Tibial nerve (tissue), 3 donors: ENCODE data around the gene TUT4.

ENCODE experiments used
- POLR2A ChIP-seq, 2 donors: fragments of 450-650 bp; IDR thresholded peaks; one replicate each; pipeline ENCODE4 v1.6.1; 2017; ENCODE audit warnings: antibody characterized with exemption in 2 of 2, mild to moderate bottlenecking in 2 of 2, moderate library complexity in 2 of 2
- TF ChIP-seq, protein P1 (sequence below), 5 experiments: fragments of 200-600 bp in 3 of 5; fragments of 450-650 bp in 2 of 5; sonication (generic) in 3 of 5; IDR thresholded peaks; one replicate each; pipeline ENCODE4 v1.5.1; 2016 to 2019; ENCODE audit warnings: antibody characterized with exemption in 5 of 5, mild to moderate bottlenecking in 3 of 5, moderate library complexity in 2 of 5

DNA sequence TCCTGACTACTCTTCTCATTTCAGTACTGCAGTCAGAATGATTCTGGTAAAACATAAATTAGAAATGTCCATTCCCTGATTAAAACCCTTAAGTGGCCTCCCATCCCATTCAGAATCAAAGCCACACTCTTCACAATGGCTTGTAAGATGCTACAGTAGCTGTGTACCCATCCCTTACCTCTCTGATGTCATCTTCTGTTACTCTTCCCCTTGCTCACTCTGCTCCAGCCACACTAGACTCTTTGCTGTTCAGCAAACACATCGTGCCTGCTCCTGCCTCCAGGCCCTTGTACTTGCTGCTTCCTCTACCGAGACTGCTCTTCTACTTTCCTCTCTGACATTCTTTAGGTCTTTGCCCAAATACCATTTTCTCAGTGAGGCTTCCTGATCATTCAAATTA lies 45.0 kb upstream of the TUT4 start:
- TF ChIP-seq, protein P1, sequence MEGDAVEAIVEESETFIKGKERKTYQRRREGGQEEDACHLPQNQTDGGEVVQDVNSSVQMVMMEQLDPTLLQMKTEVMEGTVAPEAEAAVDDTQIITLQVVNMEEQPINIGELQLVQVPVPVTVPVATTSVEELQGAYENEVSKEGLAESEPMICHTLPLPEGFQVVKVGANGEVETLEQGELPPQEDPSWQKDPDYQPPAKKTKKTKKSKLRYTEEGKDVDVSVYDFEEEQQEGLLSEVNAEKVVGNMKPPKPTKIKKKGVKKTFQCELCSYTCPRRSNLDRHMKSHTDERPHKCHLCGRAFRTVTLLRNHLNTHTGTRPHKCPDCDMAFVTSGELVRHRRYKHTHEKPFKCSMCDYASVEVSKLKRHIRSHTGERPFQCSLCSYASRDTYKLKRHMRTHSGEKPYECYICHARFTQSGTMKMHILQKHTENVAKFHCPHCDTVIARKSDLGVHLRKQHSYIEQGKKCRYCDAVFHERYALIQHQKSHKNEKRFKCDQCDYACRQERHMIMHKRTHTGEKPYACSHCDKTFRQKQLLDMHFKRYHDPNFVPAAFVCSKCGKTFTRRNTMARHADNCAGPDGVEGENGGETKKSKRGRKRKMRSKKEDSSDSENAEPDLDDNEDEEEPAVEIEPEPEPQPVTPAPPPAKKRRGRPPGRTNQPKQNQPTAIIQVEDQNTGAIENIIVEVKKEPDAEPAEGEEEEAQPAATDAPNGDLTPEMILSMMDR (IDR thresholded peaks at IDR 0.05), result no peak
- no peak for TF ChIP-seq POLR2A (IDR thresholded peaks at IDR 0.05)
